Lower lobe of right lung (tissue), 2 donors: ENCODE measurements around the gene PRKCH. TPM values are rescaled to one million over a fixed set of nuclear protein-coding genes. Genes with fewer than 3 reads are reported as not detected.
A peak's percentile ranks its signal among the peaks of the same experiment; 100 is the strongest.

Experiments used
- ATAC-seq, 2 donors: fragments of 200-7000 bp; cut with Tn5 transposase; one replicate each; pipeline ENCODE4 v1.9.1; 2020 to 2022; ENCODE audit warnings: mild to moderate bottlenecking in 2 of 2, moderate library complexity in 2 of 2
- DNase-seq: peaks from one replicate; pipeline ENCODE4 v3.0.0-alpha.2; 2020
- H3K27ac ChIP-seq: fragments of 200-600 bp; one replicate; pipeline ENCODE4 v1.8.0; 2022
- H3K27me3 ChIP-seq: fragments of 200-600 bp; one replicate; pipeline ENCODE4 v1.8.0; 2022; ENCODE audit warnings: low read depth
- H3K36me3 ChIP-seq: fragments of 200-600 bp; one replicate; pipeline ENCODE4 v1.8.0; 2022; ENCODE audit warnings: mild to moderate bottlenecking
- H3K4me1 ChIP-seq: fragments of 200-600 bp; one replicate; pipeline ENCODE4 v1.8.0; 2022
- H3K4me3 ChIP-seq: fragments of 200-600 bp; one replicate; pipeline ENCODE4 v1.8.0; 2022; ENCODE audit warnings: mild to moderate bottlenecking
- H3K9me3 ChIP-seq: fragments of 200-600 bp; one replicate; pipeline ENCODE4 v1.8.0; 2022
- CTCF ChIP-seq: fragments of 200-600 bp; IDR thresholded peaks from one replicate; pipeline ENCODE4 v1.8.0; 2022; ENCODE audit warnings: antibody characterized with exemption, mild to moderate bottlenecking
- intact Hi-C: fragments of 100-400 bp; cut with DNase I; formaldehyde crosslinking; loops from one replicate; pipeline ENCODE4 v1.11.0; 2022
- total RNA-seq: library from RNA; stranded (reverse); fragmentation: NEBNext Ultra II Directional; extraction: Animal tissue kit (Norgen Biotek cat#: 25700); gene quantifications from one replicate; pipeline ENCODE4 v1.2.1, GENCODE V29; 2021
- donor health status: DM: no; HTN: yes; CAD: no; lungs with severe emphysema.

PRKCH gene
- total RNA-seq, 1 donor from 2014 or later, result 60.9 TPM

DNA sequence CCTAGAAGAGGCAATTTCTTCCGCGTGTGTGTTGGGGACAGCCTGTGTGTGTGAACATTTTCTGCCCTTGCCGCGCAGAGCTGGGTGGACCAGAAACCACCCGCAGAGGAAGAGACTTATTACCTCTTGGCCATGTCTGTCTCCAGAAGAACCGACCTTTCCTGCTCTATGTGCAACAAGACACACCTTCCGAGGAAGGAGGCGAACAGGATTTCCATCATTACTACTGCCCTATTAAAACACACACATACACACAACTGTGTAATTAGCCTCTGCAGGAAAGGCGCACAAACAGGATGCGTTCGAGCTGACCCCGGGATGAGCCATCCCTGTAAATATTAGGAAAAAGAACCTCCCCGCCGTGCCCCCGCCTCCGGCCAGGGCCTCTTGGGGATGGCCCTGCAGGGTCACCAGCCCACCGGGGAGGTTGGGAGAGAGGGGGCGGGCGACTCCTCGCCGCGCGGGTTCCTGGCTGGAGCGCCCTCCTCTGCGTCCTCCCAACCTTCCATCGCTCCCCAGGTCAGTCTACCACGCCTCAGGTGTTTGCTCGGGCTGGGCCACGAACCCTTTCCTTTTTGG, 484 bp upstream of the PRKCH start:
- Histone ChIP-seq H3K36me3 (no peaks in the 10 kb centered on the region), H3K4me1 (peaks cover 10% of the 10 kb centered on the region), H3K27me3 (no peaks in the 10 kb centered on the region), H3K27ac (peak overlapping the region; percentile 89), H3K9me3 (no peaks in the 10 kb centered on the region), H3K4me3 (peak overlapping the region; percentile 79)
- ATAC-seq (peak in 1 of 2 donors; percentile 2), DNase-seq (no peak)
- TF ChIP-seq CTCF, result no peak
- intact Hi-C loops, result no loop called here

DNA sequence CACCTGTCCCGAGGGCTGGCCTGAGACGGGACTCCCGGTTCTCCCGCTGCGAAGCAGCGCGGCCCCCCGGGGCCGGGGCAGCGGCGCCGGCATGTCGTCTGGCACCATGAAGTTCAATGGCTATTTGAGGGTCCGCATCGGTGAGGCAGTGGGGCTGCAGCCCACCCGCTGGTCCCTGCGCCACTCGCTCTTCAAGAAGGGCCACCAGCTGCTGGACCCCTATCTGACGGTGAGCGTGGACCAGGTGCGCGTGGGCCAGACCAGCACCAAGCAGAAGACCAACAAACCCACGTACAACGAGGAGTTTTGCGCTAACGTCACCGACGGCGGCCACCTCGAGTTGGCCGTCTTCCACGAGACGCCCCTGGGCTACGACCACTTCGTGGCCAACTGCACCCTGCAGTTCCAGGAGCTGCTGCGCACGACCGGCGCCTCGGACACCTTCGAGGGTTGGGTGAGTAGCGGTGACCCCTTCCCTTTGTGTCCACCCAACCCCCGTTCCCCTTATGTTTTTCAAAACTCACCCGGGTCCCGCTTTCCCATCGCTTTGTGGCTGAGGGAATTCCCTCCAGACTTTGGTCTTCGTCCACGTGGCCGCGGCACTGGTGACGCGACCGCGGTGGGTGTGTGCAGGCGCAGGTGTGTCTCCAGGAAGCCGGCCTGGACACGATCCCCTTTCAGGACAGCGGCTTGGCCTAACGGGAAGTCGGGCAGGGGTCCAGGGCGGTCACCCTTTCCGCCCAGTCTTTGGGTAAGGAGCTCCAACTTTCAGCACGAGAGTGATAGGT, 826 bp downstream of the PRKCH start:
- peak overlapping the region; percentile 89 for H3K27ac ChIP-seq
- no peak for TF ChIP-seq CTCF
- ATAC-seq (peak; percentile 71 to 74), DNase-seq (peak; percentile 81)
- H3K4me3 ChIP-seq, result peak overlapping the region; percentile 79
- intact Hi-C loops, result no loop called here
- H3K4me1 ChIP-seq, result peaks cover 20% of the 10 kb centered on the region
- no peaks in the 10 kb centered on the region for H3K36me3 ChIP-seq
- no peaks in the 10 kb centered on the region for H3K27me3 ChIP-seq
- no peaks in the 10 kb centered on the region for H3K9me3 ChIP-seq

GRCh38 chr14:61322799-61323290, 1.5 kb downstream of the PRKCH start:
- no peaks in the 10 kb centered on the region for H3K36me3 ChIP-seq
- intact Hi-C loops, result no loop called here
- H3K27me3 ChIP-seq, result no peaks in the 10 kb centered on the region
- peak; percentile 59 for DNase-seq
- no peaks in the 10 kb centered on the region for H3K9me3 ChIP-seq
- peak overlapping the region; percentile 89 for H3K27ac ChIP-seq
- H3K4me3 ChIP-seq, result peak overlapping the region; percentile 79
- TF ChIP-seq CTCF, result no peak
- H3K4me1 ChIP-seq, result peaks cover 25% of the 10 kb centered on the region
- peak; percentile 51 to 64 for ATAC-seq

DNA sequence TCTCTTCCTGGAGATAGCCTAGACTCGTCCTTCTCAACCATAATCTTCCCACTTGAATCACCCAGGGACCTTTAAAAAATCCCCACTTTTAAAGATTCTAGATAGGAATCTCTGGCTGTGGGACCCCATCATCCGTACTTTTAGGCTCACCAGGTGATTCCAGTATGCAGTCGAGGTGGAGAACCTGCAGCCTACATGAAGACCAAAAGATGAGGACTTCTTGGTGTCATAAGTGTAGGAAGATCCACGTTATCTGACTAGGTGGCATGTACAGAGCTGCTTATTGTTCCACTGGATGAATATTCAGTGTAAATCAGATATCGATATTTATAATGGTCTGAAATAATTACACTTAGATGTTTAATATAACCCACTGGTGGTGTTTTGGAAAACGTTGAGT, 2.6 kb downstream of the PRKCH start:
- intact Hi-C loops, result no loop called here
- Histone ChIP-seq H3K27me3 (no peaks in the 10 kb centered on the region), H3K27ac (peak overlapping the region; percentile 89), H3K4me1 (peaks cover 25% of the 10 kb centered on the region), H3K9me3 (no peaks in the 10 kb centered on the region), H3K36me3 (no peaks in the 10 kb centered on the region), H3K4me3 (peak overlapping the region; percentile 79)
- DNase-seq (no peak), ATAC-seq (no peak)
- TF ChIP-seq CTCF, result no peak

- no peak for ATAC-seq
- H3K9me3 ChIP-seq, result no peaks in the 10 kb centered on the region
- intact Hi-C loops, result no loop called here
- H3K4me1 ChIP-seq, result peaks cover 33% of the 10 kb centered on the region
- no peak overlapping the region for H3K4me3 ChIP-seq
- TF ChIP-seq CTCF, result no peak
- H3K27ac ChIP-seq, result peak overlapping the region; percentile 89
- no peaks in the 10 kb centered on the region for H3K27me3 ChIP-seq
- H3K36me3 ChIP-seq, result no peaks in the 10 kb centered on the region
- DNase-seq, result no peak
Observed at GRCh38 chr14:61325166-61325565, 3.8 kb downstream of the PRKCH start.
